GM18858 (cell line): ENCODE data around the gene DDHD1.
A peak's percentile ranks its signal among the peaks of the same experiment; 100 is the strongest.
"Not testable (repeated sequence)": the region's sequence is repeated elsewhere in the genome, so short reads cannot be mapped to it uniquely, and the experiment has no call there.

Source experiments
- ATAC-seq: cut with Tn5 transposase; IDR thresholded peaks from one replicate; pipeline ENCODE4 v1.9.1; 2021; ENCODE audit not compliant: unreplicated experiment

Gene DDHD1

DNA sequence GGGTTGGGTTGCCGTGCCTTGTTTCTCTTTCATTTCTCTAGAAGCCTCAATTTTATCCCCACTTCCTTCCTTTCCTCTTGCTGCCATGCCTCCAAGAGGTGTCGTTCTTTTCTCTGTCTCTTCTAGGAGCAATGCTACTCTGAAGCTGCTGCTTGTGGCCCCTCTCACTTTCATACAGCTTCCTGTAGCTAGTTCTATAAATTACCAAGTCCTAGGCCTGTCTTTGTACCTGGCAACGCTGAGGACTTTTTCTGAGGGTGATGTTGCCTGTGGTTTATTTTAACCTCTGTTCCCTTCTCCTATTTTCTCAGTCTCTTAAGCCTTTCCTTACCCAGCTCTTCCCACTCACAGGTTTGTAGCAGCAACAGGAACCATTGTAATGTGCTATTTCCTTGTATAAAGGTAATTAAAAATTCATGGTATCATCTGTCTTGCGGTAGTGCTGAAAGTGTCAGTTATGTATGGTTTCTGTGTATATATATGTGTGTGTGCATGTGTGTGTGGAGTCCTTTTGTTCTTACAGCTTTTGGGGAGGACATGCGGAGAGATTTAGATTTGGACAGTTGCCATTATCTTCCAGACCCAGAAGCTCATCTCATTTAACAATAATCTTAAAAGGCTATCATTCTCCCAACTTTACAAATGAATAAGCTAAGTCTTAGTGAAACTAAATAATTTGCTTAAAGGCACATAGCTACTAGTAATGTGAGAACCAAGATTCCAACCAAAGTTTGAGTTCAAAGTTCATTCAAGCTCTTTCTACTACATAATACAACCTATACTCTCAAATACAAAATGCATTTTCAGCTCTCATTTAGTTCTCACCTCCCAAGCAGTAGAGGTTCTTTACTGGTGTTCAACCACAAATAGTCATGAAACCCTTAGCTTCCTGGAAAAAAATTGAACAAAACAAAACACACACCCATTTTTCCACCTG, 43.8 kb downstream of the DDHD1 start:
- ATAC-seq = peak; percentile 71

DNA sequence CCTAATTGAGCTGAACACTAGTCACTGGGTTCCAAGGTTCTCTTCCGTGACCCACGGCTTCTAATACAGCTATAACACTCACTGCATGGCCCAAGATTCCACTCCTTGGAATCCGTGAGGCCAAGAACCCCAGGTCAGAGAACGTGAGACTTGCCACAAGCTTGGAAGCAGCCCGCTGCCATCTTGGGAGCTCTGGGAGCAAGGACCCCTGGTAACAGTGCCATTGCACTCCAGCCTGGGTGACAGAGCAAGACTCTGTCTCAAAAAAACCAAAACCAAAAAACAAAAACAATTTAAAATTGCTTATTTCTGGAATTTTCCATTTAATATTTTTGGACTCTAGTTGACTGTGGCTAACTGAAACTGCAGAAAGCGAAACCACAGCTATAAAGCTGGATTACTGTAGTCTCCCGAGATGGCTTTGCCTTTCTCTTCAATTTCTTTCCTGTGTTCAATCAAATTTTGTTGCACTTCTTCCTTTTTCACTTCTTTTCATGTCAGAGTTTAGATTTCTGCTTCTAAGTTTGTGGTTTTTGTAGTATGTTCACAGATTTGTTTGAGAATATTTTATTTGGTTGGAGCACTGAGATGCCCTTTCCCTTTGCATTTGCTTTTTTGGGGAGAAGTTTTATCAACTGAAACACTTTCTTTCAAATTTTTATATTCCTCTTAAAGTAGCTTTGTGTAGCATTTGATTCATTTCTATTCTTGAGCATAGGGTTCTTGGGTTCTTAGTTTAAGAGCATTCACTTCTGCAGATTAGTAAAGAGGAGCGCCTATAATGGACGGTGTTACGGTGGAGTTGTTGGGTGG, 44.6 kb downstream of the DDHD1 start:
- ATAC-seq = no peak

DNA sequence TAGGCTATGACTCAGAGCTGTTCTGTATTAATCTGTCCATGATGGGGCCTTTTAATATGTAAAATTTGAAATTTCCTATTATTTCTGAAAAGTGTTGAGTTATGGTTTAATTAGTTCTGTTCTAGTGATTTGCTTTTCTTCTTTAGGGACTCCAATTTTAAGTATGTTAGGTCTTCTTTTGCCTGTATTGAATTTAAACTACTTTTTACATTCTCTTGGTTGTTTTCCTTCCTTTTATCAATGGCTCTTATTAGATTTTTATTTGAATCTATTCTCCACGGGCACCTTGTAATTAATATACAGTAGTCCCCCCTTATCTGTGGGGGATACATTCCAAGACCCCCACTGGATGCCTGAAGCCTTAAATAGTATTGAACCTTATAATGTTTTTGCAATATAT, 46.4 kb downstream of the DDHD1 start:
- no peak for ATAC-seq

DNA sequence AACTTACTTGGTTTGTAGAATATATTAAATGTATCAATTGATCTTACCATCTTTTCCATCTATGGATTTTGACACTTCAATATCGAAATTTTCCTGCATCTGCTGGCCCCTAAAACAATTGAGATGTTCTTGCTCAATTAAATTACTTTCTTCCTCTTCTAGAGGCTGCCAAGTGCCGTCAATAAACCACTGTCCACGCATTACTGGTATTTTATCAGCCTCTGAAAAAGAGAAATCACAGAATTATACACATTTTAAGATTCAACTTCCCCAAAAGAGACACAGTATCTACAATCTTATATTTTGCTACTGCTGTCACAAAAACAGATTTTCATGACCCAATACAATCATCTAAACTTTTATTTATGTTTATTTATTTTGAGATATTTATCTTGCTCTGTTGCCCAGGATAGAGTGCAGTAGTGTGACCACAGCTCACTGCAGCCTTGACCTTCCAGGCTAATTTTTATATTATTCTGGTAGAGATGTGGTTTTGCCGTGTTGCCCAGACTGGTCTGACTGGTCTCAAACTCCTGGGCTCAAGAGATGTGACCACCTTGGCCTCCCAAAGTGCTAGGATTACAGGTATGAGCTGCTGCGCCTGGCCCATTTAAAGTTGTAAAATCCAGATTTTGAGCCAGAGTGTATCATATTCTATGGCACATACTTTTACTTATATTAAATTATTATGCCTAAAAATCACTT, 49.3 kb downstream of the DDHD1 start:
- no peak for ATAC-seq

DNA sequence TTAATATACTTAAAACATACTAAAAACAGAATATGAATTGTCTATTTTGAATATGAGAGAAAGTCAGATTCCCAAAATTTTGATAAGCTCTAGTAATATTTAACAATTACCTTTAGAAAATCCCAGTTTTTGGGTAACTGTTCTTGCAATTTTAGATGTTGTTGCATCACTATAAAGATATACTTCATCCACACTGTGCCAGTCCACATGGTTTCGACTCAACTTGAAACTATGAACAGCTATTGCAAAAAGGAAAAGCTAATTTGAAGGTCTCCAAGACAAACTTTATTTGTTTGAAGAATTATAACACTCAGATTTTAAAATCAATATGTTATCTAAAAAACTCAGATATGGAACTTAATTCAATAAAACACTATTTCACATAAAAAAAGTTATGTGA, 59.9 kb downstream of the DDHD1 start:
- ATAC-seq = no peak

DNA sequence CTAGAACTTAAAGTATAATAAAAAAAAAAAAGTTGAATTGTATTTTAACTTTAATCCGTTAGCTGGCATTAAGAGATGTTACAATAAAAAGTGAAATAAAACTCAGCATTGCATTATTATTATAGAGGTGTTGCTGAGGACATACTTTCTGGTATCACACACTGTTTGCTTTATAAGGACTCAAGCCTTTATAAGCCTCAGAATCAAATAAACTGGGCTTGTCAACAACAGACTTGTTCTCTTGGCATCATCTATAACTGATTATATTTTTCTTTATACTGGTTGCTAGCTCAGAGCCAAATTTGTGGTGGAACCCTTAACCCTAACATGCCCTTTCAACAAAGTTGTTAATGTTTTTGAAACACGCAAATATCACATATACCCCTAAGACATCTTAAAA, 62.3 kb downstream of the DDHD1 start:
- no peak for ATAC-seq

DNA sequence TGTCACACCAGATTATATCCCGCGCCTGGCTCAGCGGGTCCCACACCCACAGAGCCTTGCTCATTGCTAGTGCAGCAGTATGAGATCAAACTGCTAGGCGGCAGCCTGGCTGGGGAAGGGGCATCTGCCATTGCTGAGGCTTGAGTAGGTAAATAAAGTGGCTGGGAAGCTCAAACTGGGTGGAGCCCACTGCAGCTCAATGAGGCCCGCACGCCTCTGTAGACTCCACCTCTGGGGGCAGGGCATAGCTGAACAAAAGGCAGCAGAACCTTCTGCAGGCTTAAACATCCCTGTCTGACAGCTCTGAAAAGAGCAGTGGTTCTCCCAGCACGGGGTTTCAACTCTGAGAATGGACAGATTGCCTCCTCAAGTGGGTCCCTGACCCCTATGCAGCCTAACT, 68.2 kb downstream of the DDHD1 start:
- not testable (repeated sequence) for ATAC-seq

DNA sequence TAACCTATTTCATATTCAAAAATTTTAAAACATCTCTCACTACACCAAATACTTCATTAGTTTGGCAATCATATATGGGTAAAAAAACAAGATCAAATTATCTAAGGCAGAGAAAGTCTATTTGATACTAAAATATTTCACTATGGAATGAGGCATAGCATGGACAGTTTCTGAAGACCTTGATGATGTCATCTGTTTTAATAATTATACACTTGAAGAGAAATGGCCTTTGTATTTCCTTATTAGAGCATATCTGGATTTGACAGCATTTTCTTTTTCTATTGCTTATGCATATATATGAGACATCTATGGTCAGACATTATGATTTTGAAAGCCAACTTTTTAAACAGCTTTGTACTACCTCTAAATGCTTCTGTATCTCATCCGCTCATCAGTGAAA, 88.6 kb downstream of the DDHD1 start:
- no peak for ATAC-seq

DNA sequence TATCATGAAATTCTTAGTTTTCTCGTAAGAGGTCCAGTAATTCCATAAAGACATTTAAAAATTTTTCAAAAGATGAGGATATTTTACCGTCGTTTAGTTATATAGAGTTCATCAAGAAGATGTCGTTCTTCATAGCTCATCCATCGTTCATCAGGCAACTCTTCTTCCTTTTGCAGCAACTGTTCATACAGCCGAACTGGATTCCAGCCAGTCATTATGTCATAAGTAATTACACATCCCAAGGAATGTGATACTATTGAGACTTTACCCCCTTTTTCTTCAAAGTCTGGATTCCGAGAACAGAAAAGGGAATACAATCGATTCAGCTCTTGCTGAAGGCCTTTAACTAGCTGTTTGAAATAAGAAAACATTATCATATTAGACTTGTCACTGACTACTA, 90.3 kb downstream of the DDHD1 start:
- no peak for ATAC-seq

DNA sequence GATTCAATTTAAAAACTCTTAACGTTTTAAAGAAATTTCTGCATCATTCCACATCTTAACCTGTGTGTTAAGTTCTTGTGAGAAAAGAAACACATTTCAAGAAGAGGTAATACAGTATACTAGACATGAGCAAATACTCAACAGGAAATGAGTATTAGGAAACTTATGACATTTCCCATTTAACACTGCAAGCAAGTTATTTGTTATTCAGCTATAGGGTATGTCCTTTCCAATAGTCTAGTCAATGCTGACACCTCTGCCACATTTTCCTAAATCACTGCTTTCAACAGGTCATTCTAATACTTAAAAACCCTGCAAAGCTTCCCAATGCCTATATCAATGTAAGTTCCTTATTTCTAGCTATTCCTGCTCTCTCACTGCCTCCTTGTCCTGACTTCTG, 93.1 kb downstream of the DDHD1 start:
- no peak for ATAC-seq

DNA sequence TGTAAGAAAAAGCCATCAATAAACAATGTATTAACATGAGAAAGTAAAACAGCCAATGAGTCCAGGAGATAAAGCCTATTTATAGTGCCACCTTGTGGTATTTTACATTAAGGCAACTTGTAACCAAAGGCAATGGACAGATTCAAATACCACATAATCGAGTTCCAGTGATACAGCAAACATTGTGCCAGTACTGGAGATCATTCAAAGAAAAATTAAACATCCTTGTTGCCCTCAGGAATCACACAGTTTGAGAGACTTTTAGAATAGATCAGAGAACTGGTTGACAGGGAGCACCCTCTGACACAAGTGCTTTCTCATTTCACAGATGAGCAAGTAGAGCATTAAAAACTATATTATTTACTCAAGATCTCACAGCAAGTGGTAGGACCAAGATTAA, 98.1 kb downstream of the DDHD1 start:
- ATAC-seq = no peak

DNA sequence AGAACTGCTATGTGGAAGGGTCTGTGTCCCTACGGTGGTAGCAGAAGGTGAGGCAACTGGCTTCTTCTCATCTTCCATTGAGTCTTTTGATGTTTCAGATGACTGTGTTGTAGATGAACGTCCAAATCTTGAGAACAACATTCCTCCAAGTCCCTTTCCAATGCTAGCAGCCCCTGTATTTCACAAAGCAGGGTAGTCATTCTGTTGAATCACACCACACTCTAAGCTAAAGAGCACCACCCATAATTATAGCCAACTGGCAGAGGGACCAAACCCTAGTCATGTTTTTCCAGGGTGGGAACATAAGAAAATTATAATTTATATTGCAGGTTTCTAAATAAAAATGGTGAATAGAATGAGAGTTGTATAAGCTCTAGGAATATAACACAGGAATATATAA, 98.7 kb downstream of the DDHD1 start:
- ATAC-seq = no peak

DNA sequence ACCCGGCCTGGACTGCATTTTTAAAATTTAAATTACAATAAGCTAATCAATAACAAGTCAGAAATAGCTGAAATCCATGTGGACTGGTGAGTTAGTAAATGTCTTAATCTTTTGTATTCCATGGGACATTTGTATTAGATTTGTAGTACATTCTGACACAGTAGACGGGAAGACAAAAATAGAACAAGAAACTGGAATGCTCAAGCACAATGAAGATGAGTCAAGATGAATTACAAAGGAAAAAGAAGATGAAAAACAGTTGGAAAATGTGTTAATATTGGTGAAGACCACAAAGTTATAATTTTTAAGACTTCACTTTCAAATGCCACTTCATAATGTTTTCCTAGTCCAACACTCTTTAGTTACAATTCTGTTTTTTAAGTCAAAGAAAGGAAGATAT, 104.5 kb downstream of the DDHD1 start:
- no peak for ATAC-seq

DNA sequence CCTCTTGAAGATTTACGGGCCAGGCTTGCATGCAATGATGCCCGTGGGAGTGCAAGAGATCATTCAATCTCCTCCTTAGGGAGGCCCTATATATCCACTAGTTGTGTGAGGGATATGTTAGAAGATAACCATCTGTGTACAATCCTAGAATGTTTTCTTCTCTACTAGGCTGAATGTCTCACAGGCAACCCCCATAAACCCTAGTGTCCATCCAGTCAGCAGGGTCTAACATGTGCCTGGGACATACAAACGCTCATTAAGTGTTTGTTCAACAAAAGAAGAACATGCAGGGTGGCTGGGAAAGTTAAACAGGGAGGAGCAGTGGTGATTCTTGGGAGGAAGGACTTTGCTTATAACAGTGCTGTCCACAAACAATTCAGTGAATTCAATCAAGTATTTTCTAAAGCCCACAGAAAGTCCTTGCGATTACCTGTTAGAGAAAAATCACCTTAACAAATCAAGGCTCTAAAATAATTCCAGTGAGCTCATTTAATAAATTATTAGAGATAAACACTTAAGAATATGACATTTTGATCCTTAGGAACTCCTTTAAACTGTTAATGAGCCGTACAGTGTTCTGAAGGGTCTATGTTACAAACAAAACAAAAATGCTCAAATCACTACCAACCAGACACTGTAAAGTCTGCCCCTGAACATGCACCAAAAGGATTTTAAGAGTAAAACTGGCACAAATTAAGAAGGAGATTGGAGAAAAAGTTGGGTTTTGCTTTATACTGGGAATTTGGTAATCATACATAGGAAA, 105.6 kb downstream of the DDHD1 start:
- ATAC-seq = no peak

DNA sequence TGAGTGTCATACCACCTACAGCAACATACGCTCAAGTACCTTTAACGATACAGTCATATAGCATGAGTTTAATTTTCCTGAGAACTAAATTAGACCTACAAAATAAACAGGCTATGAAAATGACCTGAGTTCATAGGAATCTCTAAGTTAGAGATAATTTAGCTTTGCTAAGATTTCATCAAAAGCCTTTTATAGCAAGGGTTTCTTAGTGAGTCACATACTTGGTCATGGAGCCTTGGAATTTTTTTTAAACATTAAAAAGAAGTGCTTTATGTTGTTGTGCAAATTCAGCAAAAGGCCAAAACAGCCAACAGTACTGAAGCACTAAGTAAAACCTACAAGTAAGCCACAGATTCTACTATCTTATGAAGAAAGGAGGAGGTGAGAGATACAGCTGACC, 108.6 kb downstream of the DDHD1 start:
- no peak for ATAC-seq

DNA sequence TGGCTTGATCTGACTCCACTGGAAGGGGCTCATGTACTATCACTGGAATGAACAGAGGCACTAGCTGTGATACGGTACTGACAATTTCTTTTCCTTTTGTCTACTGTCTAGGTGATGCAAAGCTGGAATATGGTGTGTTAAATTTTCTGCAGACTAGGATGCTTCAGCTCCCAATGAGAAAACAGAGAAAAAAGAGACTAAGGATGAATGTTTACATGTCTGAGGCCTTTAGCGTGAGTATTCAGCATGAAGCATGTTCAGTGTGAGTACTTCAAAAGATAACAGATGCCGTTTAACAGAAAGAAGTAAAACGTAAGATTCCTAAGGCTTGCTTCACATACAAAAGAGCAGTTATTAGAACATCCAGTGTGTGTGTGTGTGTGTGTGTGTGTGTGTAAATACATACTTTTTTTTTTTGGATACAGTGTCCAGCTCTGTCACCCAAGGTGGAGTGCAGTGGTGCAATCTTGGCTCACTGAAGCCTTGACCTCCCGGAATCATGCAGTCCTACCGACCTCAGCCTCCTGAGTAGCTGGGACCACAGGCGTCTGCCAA, 110.0 kb downstream of the DDHD1 start:
- ATAC-seq = no peak

DNA sequence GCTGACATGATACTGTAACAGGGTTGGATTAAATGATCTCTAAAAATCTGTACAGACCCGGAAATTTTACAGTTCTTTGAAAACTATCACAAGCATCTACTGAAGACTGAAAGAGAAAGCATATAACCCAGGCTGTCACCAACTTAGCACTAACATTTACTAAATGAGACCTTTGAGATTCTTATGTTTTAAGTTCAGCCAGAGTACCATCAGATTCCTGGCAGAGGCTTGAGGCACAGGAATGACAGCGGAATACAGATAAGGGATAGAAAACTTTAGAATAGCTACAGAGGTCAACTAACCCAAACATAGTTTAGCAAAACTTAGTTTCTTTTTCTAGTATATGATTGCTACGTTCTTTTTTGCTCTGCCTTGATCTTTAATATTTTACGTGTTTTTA, 110.6 kb downstream of the DDHD1 start:
- no peak for ATAC-seq

DNA sequence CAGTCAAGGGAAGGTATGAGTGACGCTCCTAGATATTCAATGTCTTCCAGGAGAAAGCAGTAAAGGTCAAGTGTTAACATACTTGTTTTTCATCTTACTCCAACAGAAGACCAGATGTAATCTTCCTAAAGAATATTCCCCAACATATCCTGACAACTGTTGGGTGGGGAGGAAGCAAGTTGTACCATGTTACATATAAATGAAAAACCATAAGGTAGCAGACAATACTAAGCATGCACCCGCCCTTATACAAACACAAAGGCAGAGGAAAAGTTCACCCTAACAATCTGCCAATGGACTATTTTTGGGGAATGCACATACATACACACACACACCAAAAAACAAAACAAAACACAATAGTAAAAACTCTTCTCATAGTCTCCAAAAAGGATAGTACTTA, 112.1 kb downstream of the DDHD1 start:
- ATAC-seq = no peak

DNA sequence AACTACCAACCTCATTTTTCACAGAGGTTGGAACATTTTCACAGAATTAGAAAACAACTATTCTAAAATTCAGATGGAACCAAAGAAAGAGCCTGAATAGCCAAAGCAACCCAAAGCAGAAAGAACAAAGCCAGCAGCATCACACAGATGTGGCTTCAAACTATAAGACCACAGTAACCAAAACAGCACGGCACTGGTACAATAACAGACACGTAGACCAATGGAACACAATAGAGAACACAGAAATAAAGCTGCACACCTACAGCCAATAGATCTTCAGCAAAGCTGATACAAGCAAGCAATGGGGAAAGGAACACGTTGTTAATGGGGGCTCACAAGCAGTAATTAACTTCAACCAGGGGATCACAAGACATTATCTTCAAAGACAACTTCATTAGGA, 114.5 kb downstream of the DDHD1 start:
- no peak for ATAC-seq

DNA sequence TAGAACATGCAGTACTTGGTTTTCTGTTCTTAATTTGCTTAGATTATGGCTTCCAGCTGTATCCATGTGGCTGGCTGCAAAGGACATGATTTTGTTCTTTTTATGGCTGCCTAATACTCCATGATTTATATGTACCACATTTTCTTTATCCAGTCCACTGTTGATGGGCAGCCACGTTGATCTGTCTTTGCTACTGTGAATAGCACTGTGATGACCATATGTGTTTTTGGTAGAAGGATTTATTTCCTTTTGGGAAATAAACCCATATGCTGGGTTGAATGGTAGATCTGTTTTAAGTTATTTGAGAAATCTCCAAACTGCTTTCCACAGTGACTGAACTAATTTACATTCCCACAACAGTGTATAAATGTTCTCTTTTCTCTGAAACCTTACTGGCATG, 116.1 kb downstream of the DDHD1 start:
- no peak for ATAC-seq
